Uterus (tissue), 2 donors: ENCODE data around the gene ARHGAP19.

Experiments used
- POLR2A ChIP-seq, 2 donors: fragments of 450-650 bp; IDR thresholded peaks; one replicate each; pipeline ENCODE4 v1.6.1; 2016; ENCODE audit warnings: antibody characterized with exemption in 2 of 2, mild to moderate bottlenecking in 1 of 2, moderate library complexity in 1 of 2
- TF ChIP-seq, protein P1 (sequence below), 4 experiments: fragments of 200-600 bp in 2 of 4; fragments of 450-650 bp in 2 of 4; sonication (generic) in 2 of 4; IDR thresholded peaks; one replicate each; pipeline ENCODE4 v1.5.1; 2016 to 2019; ENCODE audit warnings: antibody characterized with exemption in 4 of 4, mild to moderate bottlenecking in 2 of 4, moderate library complexity in 1 of 4

DNA sequence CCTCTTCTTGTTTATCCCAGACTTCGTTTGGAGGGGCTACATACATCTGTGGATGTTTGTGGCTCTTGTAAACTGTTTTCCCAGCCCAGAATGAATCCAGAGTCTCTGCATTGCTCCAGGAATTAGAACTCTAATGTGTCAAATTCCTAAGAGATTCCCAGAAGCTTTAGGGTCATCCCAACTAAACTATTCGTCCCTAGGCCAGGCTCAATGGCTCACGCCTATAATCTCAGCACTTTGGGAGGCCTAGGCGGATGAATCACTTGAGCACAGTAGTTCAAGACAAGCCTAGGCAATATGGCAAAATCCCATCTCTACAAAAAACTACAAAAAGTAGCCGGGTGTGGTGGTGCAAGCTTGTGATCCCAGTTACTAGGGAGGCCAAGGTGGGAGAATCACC is 28.5 kb downstream of the ARHGAP19 start:
- TF ChIP-seq, protein P1, sequence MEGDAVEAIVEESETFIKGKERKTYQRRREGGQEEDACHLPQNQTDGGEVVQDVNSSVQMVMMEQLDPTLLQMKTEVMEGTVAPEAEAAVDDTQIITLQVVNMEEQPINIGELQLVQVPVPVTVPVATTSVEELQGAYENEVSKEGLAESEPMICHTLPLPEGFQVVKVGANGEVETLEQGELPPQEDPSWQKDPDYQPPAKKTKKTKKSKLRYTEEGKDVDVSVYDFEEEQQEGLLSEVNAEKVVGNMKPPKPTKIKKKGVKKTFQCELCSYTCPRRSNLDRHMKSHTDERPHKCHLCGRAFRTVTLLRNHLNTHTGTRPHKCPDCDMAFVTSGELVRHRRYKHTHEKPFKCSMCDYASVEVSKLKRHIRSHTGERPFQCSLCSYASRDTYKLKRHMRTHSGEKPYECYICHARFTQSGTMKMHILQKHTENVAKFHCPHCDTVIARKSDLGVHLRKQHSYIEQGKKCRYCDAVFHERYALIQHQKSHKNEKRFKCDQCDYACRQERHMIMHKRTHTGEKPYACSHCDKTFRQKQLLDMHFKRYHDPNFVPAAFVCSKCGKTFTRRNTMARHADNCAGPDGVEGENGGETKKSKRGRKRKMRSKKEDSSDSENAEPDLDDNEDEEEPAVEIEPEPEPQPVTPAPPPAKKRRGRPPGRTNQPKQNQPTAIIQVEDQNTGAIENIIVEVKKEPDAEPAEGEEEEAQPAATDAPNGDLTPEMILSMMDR (IDR thresholded peaks at IDR 0.05): no peak
- TF ChIP-seq POLR2A (IDR thresholded peaks at IDR 0.05): no peak
